ENCODE results near the gene PDE7B.

DNA sequence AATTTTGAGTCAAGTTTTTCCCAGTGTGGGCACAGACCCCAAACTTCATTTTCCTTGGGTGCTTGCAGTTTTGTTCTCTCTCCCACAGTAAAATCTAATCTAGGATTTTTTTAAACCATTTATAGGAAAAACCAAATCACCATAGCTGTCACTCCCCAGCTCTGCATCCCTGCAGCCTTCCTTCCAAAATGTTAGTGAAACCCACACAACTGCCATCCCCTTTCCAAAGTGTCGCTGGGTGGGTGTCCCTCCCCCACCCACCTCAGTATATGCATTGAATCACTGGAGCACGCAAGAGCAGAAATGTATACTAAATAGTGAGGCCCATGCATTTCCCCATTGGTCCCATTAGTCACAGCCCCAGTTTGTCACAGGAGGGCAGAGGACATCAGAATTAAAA, 260.3 kb downstream of the PDE7B start:
- TF ChIP-seq ZSCAN29 (IDR thresholded peaks at IDR 0.05) = no peak
- no peak for TF ChIP-seq MAX (CRISPR knock-in tag; IDR thresholded peaks at IDR 0.05)
- no peak for TF ChIP-seq NBN (IDR thresholded peaks at IDR 0.05; ENCODE audit: low read depth)
- TF ChIP-seq REST (IDR thresholded peaks at IDR 0.05; ENCODE audit: borderline replicate concordance) = no peak
- no peak for TF ChIP-seq REST (CRISPR knock-in tag; IDR thresholded peaks at IDR 0.05; ENCODE audit: low read depth)
- TF ChIP-seq HDAC6 (IDR thresholded peaks at IDR 0.05; ENCODE audit: low read depth, low read length) = no peak
- TF ChIP-seq, protein P1, sequence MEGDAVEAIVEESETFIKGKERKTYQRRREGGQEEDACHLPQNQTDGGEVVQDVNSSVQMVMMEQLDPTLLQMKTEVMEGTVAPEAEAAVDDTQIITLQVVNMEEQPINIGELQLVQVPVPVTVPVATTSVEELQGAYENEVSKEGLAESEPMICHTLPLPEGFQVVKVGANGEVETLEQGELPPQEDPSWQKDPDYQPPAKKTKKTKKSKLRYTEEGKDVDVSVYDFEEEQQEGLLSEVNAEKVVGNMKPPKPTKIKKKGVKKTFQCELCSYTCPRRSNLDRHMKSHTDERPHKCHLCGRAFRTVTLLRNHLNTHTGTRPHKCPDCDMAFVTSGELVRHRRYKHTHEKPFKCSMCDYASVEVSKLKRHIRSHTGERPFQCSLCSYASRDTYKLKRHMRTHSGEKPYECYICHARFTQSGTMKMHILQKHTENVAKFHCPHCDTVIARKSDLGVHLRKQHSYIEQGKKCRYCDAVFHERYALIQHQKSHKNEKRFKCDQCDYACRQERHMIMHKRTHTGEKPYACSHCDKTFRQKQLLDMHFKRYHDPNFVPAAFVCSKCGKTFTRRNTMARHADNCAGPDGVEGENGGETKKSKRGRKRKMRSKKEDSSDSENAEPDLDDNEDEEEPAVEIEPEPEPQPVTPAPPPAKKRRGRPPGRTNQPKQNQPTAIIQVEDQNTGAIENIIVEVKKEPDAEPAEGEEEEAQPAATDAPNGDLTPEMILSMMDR (IDR thresholded peaks at IDR 0.05 in 2 of 3, conservative IDR thresholded peaks at IDR 0.05 in 1 of 3; ENCODE audit: insufficient read depth in 2 of 3, low read depth in 1 of 3, low read length in 3 of 3) = no peak
- TF ChIP-seq BMI1 (IDR thresholded peaks at IDR 0.05; ENCODE audit: low read length) = no peak
- TF ChIP-seq SUPT5H (IDR thresholded peaks at IDR 0.05) = no peak
- TF ChIP-seq ZNF561 (CRISPR knock-in tag; conservative IDR thresholded peaks at IDR 0.05) = no peak
